GM12892 (cell line): Measurements from ENCODE around the gene GLB1L3.
A peak's percentile ranks its signal among the peaks of the same experiment; 100 is the strongest.

ENCODE experiments used
- POLR2A ChIP-seq: IDR thresholded peaks from 2 replicates; pipeline ENCODE4 v1.6.1; 2011; ENCODE audit warnings: low read depth, low read length, control low read depth
- POLR2AphosphoS5 ChIP-seq: IDR thresholded peaks from 2 replicates; pipeline ENCODE4 v1.6.1; 2011; ENCODE audit warnings: low read depth, low read length, control low read depth
- TAF1 ChIP-seq: IDR thresholded peaks from 2 replicates; pipeline ENCODE4 v1.6.1; 2011; ENCODE audit warnings: low read depth, mild to moderate bottlenecking, control low read depth, low read length, borderline replicate concordance

- TF ChIP-seq POLR2A, result peak; percentile 79; the same call in 1 of the 2 replicates
- TF ChIP-seq POLR2AphosphoS5, result peak; percentile 70; the same call in 1 of the 2 replicates
- TF ChIP-seq TAF1, result peak; percentile 43
Measured at GRCh38 chr11:134253188-134253993, 22.8 kb upstream of the GLB1L3 start, which contains the start of the genes ACAD8 and THYN1.
